ENCODE data around the gene GMPPB. TPM values are rescaled to one million over a fixed set of nuclear protein-coding genes. Genes with fewer than 3 reads are reported as not detected.

GMPPB gene
- polyA plus RNA-seq, 3 donors, result 14.7 to 17.6 (median 17.6) TPM

DNA sequence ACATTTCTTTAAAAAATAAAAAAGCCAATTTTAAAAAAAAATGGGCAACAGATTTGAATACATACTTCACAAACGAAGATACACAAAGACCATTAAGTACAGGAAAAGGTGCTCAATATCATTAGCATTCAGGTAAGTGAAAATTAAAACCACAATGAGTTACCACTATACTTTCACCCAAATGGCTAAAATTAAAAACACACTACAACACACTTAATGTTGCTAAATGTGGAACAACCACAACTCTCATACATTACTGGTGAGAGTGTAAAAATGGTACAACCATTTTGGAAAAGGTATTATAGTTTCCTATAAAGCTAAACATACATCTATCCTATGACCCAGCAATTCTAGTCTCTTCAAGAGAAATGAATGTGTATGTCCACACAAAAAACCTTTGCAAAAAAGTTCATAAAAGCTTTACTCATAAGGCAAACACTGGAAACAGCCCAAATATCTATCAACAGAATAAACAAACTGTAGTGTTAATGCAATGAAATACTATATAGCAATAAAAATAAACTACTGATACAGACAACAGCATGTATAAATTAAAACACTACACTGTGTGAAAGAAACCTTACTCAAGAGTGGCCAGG is 47.7 kb upstream of the GMPPB start:
- peaks cover 22 to 40% of the 10 kb centered on the region in 2 donors for H3K36me3 Mint-ChIP-seq
- Histone ChIP-seq H2AFZ (ENCODE audit: insufficient read depth, low read depth, low read length, poor library complexity, severe bottlenecking) (no peak overlapping the region), H3K27me3 (ENCODE audit: control insufficient read depth in 2 of 2, insufficient read depth in 2 of 2, low read length in 2 of 2) (no peaks in the 10 kb centered on the region), H3K79me2 (ENCODE audit: insufficient read depth, low read length) (peaks cover 97% of the 10 kb centered on the region), H4K20me1 (ENCODE audit: insufficient read depth, low read length) (peaks cover 97% of the 10 kb centered on the region), H3K9ac (ENCODE audit: insufficient read depth, low read length, poor library complexity, severe bottlenecking) (no peak overlapping the region), H3K27ac (ENCODE audit: low read depth in 1 of 2, low read length in 2 of 2) (no peak overlapping the region), H3K4me1 (ENCODE audit: control insufficient read depth in 1 of 2, insufficient read depth in 2 of 2, low read length in 2 of 2) (no peaks in the 10 kb centered on the region), H3K4me2 (replicated peaks; ENCODE audit: extremely low read depth, low read length, poor library complexity, severe bottlenecking) (no peak overlapping the region), H3K36me3 (replicated peaks in 1 of 2; ENCODE audit: control insufficient read depth in 1 of 2, insufficient read depth in 2 of 2, low read length in 2 of 2) (peaks cover 16 to 53% of the 10 kb centered on the region in 2 donors), H3K4me3 (replicated peaks in 1 of 3; ENCODE audit: low read depth in 2 of 3, low read length in 3 of 3) (no peak overlapping the region), H3K9me3 (replicated peaks in 1 of 2; ENCODE audit: control insufficient read depth in 1 of 2, insufficient read depth in 1 of 2, low read length in 2 of 2) (no peaks in the 10 kb centered on the region)
- H3K27me3 Mint-ChIP-seq (ENCODE audit: low read depth in 3 of 3), result peaks cover 0 to 2% (median 0%) of the 10 kb centered on the region in 3 donors
- DNase-seq, result no peak
- WGBS (ENCODE audit: insufficient coverage), result no CpG with 5 or more reads among the region's 1 CpG
- H3K4me1 Mint-ChIP-seq, result no peaks in the 10 kb centered on the region
- intact Hi-C loops (cut with micrococcal nuclease), result no loop called here
- H3K27ac Mint-ChIP-seq, result no peak overlapping the region
- TF ChIP-seq, protein P1, sequence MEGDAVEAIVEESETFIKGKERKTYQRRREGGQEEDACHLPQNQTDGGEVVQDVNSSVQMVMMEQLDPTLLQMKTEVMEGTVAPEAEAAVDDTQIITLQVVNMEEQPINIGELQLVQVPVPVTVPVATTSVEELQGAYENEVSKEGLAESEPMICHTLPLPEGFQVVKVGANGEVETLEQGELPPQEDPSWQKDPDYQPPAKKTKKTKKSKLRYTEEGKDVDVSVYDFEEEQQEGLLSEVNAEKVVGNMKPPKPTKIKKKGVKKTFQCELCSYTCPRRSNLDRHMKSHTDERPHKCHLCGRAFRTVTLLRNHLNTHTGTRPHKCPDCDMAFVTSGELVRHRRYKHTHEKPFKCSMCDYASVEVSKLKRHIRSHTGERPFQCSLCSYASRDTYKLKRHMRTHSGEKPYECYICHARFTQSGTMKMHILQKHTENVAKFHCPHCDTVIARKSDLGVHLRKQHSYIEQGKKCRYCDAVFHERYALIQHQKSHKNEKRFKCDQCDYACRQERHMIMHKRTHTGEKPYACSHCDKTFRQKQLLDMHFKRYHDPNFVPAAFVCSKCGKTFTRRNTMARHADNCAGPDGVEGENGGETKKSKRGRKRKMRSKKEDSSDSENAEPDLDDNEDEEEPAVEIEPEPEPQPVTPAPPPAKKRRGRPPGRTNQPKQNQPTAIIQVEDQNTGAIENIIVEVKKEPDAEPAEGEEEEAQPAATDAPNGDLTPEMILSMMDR (IDR thresholded peaks at IDR 0.05), result no peak
- H3K4me3 Mint-ChIP-seq, result no peak overlapping the region
- H3K9me3 Mint-ChIP-seq, result no peaks in the 10 kb centered on the region

DNA sequence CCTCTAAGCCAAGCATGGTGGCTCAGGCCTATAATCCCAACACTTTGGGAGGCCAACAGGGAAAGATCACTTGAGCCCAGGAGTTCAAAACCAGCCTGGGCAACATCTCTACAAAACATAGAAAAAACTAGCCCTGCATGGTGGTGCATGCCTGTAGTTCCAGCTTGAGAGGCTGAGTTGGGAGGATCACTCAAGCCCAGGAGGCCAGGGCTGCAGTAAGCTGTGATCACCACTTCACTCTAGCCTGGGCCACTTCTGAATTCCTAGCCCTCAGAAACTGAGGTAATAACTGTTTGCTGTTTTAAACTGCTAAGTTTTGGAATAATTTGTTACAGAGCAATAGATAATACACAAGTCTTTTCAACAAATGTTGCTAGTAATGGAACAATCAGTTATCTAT is 46.2 kb upstream of the GMPPB start:
- peaks cover 11 to 50% of the 10 kb centered on the region in 2 donors for H3K36me3 ChIP-seq (replicated peaks in 1 of 2; ENCODE audit: control insufficient read depth in 1 of 2, insufficient read depth in 2 of 2, low read length in 2 of 2)
- no peak overlapping the region for H3K4me3 ChIP-seq (replicated peaks in 1 of 3; ENCODE audit: low read depth in 2 of 3, low read length in 3 of 3)
- peaks cover 96% of the 10 kb centered on the region for H4K20me1 ChIP-seq (ENCODE audit: insufficient read depth, low read length)
- intact Hi-C loops (cut with micrococcal nuclease), result loop anchor here in 1 of 2 donors (10.0 kb wide), 1 partner anchor 1605 kb away; no protein-coding TSS in a partner anchor
- H3K27me3 ChIP-seq (ENCODE audit: control insufficient read depth in 2 of 2, insufficient read depth in 2 of 2, low read length in 2 of 2), result no peaks in the 10 kb centered on the region
- peaks cover 98% of the 10 kb centered on the region for H3K79me2 ChIP-seq (ENCODE audit: insufficient read depth, low read length)
- DNase-seq, result no peak
- H3K9ac ChIP-seq (ENCODE audit: insufficient read depth, low read length, poor library complexity, severe bottlenecking), result no peak overlapping the region
- no peaks in the 10 kb centered on the region for H3K9me3 ChIP-seq (replicated peaks in 1 of 2; ENCODE audit: control insufficient read depth in 1 of 2, insufficient read depth in 1 of 2, low read length in 2 of 2)
- Mint-ChIP-seq H3K27me3 (ENCODE audit: low read depth in 3 of 3) (no peaks in the 10 kb centered on the region), H3K9me3 (peaks cover 0 to 2% (median 0%) of the 10 kb centered on the region in 7 donors), H3K4me1 (no peaks in the 10 kb centered on the region), H3K4me3 (no peak overlapping the region), H3K36me3 (peaks cover 17 to 40% of the 10 kb centered on the region in 2 donors), H3K27ac (no peak overlapping the region)
- no peak overlapping the region for H3K4me2 ChIP-seq (replicated peaks; ENCODE audit: extremely low read depth, low read length, poor library complexity, severe bottlenecking)
- H3K4me1 ChIP-seq (ENCODE audit: control insufficient read depth in 1 of 2, insufficient read depth in 2 of 2, low read length in 2 of 2), result no peaks in the 10 kb centered on the region
- no peak overlapping the region for H2AFZ ChIP-seq (ENCODE audit: insufficient read depth, low read depth, low read length, poor library complexity, severe bottlenecking)
- no peak overlapping the region for H3K27ac ChIP-seq (ENCODE audit: low read depth in 1 of 2, low read length in 2 of 2)
- TF ChIP-seq, protein P1 (IDR thresholded peaks at IDR 0.05), result no peak

All from CD14-positive monocyte (primary cell).